HEK293 (cell line): ENCODE data around the gene ACAA2.
A peak's percentile ranks its signal among the peaks of the same experiment; 100 is the strongest.

ENCODE experiments used
- CTCF ChIA-PET: fragments of 350-600 bp; formaldehyde crosslinking; extraction: SDS; loops from one replicate; lab custom pipeline; 2021; ENCODE audit warnings: antibody characterized with exemption; lab: Yijun Ruan, JAX
- POLR2A ChIA-PET: fragments of 300-600 bp; formaldehyde crosslinking; extraction: SDS; loops from one replicate; lab custom pipeline; 2020; ENCODE audit warnings: antibody characterized with exemption, inconsistent platforms; lab: Yijun Ruan, JAX
- H3K27ac ChIP-seq: fragments of 200-500 bp; sonication (Bioruptor generic); 2 replicates; pipeline ENCODE4 v1.5.1; 2014; ENCODE audit warnings: low read depth, low read length, control low read depth, inconsistent platforms; ENCODE audit errors: extremely low read depth
- H3K36me3 ChIP-seq, 2 experiments: fragments of 200-500 bp in 1 of 2; sonication (Bioruptor generic) in 1 of 2; 1 replicate in 1 of 2; 2 replicates in 1 of 2; pipeline ENCODE4 v1.5.1; 2014 to 2017; ENCODE audit warnings: inconsistent platforms in 2 of 2, low read length in 2 of 2; ENCODE audit not compliant: control insufficient read depth in 2 of 2, insufficient read depth in 1 of 2
- H3K4me1 ChIP-seq: fragments of 200-500 bp; sonication (Bioruptor generic); 2 replicates; pipeline ENCODE4 v1.5.1; 2014; ENCODE audit warnings: mild to moderate bottlenecking, low read length, inconsistent platforms; ENCODE audit not compliant: control insufficient read depth, insufficient read depth
- H3K4me3 ChIP-seq: 2 replicates; pipeline ENCODE4 v1.5.1; 2011; ENCODE audit warnings: low read depth, mild to moderate bottlenecking, control low read depth, low read length, moderate library complexity
- H3K9me3 ChIP-seq: fragments of 200-500 bp; sonication (Bioruptor generic); 2 replicates; pipeline ENCODE4 v1.5.1; 2014; ENCODE audit warnings: low read depth, low read length, inconsistent platforms; ENCODE audit not compliant: control insufficient read depth, insufficient read depth
- EGR2 ChIP-seq: fragments of 450-650 bp; formaldehyde crosslinking; IDR thresholded peaks from 2 replicates; pipeline ENCODE4 v1.5.1; 2016; ENCODE audit warnings: low read depth, missing biosample characterization, missing genetic modification characterization
- GLI2 ChIP-seq: fragments of 450-650 bp; formaldehyde crosslinking; IDR thresholded peaks from 2 replicates; pipeline ENCODE4; 2017; ENCODE audit warnings: missing biosample characterization, missing genetic modification characterization, low read depth, borderline replicate concordance
- MYNN ChIP-seq: fragments of 450-650 bp; formaldehyde crosslinking; IDR thresholded peaks from 2 replicates; pipeline ENCODE4 v1.5.1; 2016; ENCODE audit warnings: missing biosample characterization, missing genetic modification characterization, borderline replicate concordance
- OSR2 ChIP-seq: fragments of 450-650 bp; formaldehyde crosslinking; IDR thresholded peaks from 2 replicates; pipeline ENCODE4 v1.5.1; 2016; ENCODE audit warnings: missing biosample characterization, missing genetic modification characterization
- PRDM2 ChIP-seq: fragments of 450-650 bp; formaldehyde crosslinking; IDR thresholded peaks from 2 replicates; pipeline ENCODE4 v1.5.1; 2016; ENCODE audit warnings: missing biosample characterization, missing genetic modification characterization, borderline replicate concordance
- ZBTB10 ChIP-seq: fragments of 450-650 bp; formaldehyde crosslinking; IDR thresholded peaks from 2 replicates; pipeline ENCODE4 v1.5.1; 2016; ENCODE audit warnings: missing biosample characterization, missing genetic modification characterization
- ZFHX2 ChIP-seq: fragments of 450-650 bp; formaldehyde crosslinking; conservative IDR thresholded peaks from 2 replicates; pipeline ENCODE4 v1.5.1; 2016; ENCODE audit warnings: missing biosample characterization, missing genetic modification characterization
- ZFP69B ChIP-seq: fragments of 450-650 bp; formaldehyde crosslinking; IDR thresholded peaks from 2 replicates; pipeline ENCODE4 v1.5.1; 2016; ENCODE audit warnings: missing biosample characterization, missing genetic modification characterization
- ZNF10 ChIP-seq: fragments of 450-650 bp; formaldehyde crosslinking; IDR thresholded peaks from 2 replicates; pipeline ENCODE4 v1.5.1; 2017; ENCODE audit warnings: missing biosample characterization, missing genetic modification characterization
- ZNF2 ChIP-seq: fragments of 450-650 bp; formaldehyde crosslinking; IDR thresholded peaks from 2 replicates; pipeline ENCODE4 v1.5.1; 2016; ENCODE audit warnings: missing biosample characterization, missing genetic modification characterization
- ZNF202 ChIP-seq: fragments of 450-650 bp; formaldehyde crosslinking; IDR thresholded peaks from 2 replicates; pipeline ENCODE4 v1.5.1; 2016; ENCODE audit warnings: missing biosample characterization, missing genetic modification characterization, borderline replicate concordance
- ZNF398 ChIP-seq: fragments of 450-650 bp; formaldehyde crosslinking; IDR thresholded peaks from 2 replicates; pipeline ENCODE4 v1.5.1; 2017; ENCODE audit warnings: missing biosample characterization, missing genetic modification characterization
- ZNF530 ChIP-seq: fragments of 450-650 bp; formaldehyde crosslinking; IDR thresholded peaks from 2 replicates; pipeline ENCODE4 v1.5.1; 2016; ENCODE audit warnings: low read depth, missing biosample characterization, missing genetic modification characterization
- ZNF555 ChIP-seq: fragments of 450-650 bp; formaldehyde crosslinking; conservative IDR thresholded peaks from 2 replicates; pipeline ENCODE4 v1.5.1; 2017; ENCODE audit warnings: missing biosample characterization, mild to moderate bottlenecking, missing genetic modification characterization, inconsistent platforms
- ZNF670 ChIP-seq: fragments of 450-650 bp; formaldehyde crosslinking; IDR thresholded peaks from 2 replicates; pipeline ENCODE4 v1.5.1; 2016; ENCODE audit warnings: missing biosample characterization, missing genetic modification characterization, low read depth
- ZSCAN16 ChIP-seq: fragments of 450-650 bp; formaldehyde crosslinking; IDR thresholded peaks from 2 replicates; pipeline ENCODE4 v1.5.1; 2016; ENCODE audit warnings: missing biosample characterization, missing genetic modification characterization

Gene ACAA2

GRCh38 chr18:49819071-49819662 lies 5.8 kb upstream of the ACAA2 start:
- ChIA-PET CTCF (interaction anchor here (0.6 to 1.5 kb wide), 2 partner anchors 39 to 166 kb away, joined by 3 read pairs; no protein-coding TSS in a partner anchor), POLR2A (interaction anchor here (1.2 kb wide), 1 partner anchor 332 kb away, joined by 3 read pairs; the partner anchor contains the start of gene C18orf32)
- no peaks in the 10 kb centered on the region; a peak in 1 of 3 replicates for H3K36me3 ChIP-seq
- no peak for TF ChIP-seq ZNF398 (tag by site-specific recombination)
- no peak for TF ChIP-seq ZNF10 (tag by site-specific recombination)
- TF ChIP-seq ZNF670 = no peak
- no peak for TF ChIP-seq MYNN (tag by site-specific recombination)
- TF ChIP-seq ZNF555 (tag by site-specific recombination) = no peak
- TF ChIP-seq ZNF530 (tag by site-specific recombination) = no peak
- peak; percentile 97 for TF ChIP-seq ZFHX2 (tag by site-specific recombination)
- no peak for TF ChIP-seq ZBTB10
- TF ChIP-seq ZNF202 (tag by site-specific recombination) = no peak
- no peak for TF ChIP-seq ZFP69B (tag by site-specific recombination)
- TF ChIP-seq ZSCAN16 (tag by site-specific recombination) = no peak
- TF ChIP-seq EGR2 = peak; percentile 95
- no peak for TF ChIP-seq GLI2 (tag by site-specific recombination)
- TF ChIP-seq OSR2 (tag by site-specific recombination) = no peak
- no peak for TF ChIP-seq ZNF2
- TF ChIP-seq PRDM2 (tag by site-specific recombination) = no peak
- no peaks in the 10 kb centered on the region for H3K9me3 ChIP-seq
- H3K4me1 ChIP-seq = no peaks in the 10 kb centered on the region
- no peak overlapping the region for H3K27ac ChIP-seq
- no peak overlapping the region for H3K4me3 ChIP-seq
